Gastrocnemius medialis (tissue), 4 donors: Measurements from ENCODE around the gene RARG. TPM values are rescaled to one million over a fixed set of nuclear protein-coding genes. Genes with fewer than 3 reads are reported as not detected.

ENCODE experiments used
- ATAC-seq, 2 donors: fragments of 150-250 bp; one replicate each; pipeline ENCODE4 v1.9.1; 2016
- DNase-seq, 2 donors: peaks; one replicate each; pipeline ENCODE4 v3.0.0-alpha.2; 2019
- H3K27ac ChIP-seq, 4 donors: fragments of 200-600 bp; sonication (generic); 1 replicate in 1 of 4; 2 replicates in 3 of 4; pipeline ENCODE4 v1.5.1; 2016 to 2018; ENCODE audit warnings: mild to moderate bottlenecking in 2 of 4, moderate library complexity in 1 of 4
- H3K27me3 ChIP-seq, 3 donors: fragments of 200-600 bp; sonication (generic) in 2 of 3; 1 replicate in 1 of 3; 2 replicates in 2 of 3; pipeline versions ENCODE4 v1.5.1 to v1.6.0; 2016 to 2019; ENCODE audit warnings: mild to moderate bottlenecking in 1 of 3, moderate library complexity in 1 of 3
- H3K36me3 ChIP-seq, 2 donors: fragments of 200-600 bp; sonication (generic) in 1 of 2; one replicate each; pipeline ENCODE4 v1.5.1; 2017 to 2018
- H3K4me1 ChIP-seq, 2 donors: fragments of 200-600 bp; sonication (generic) in 1 of 2; one replicate each; pipeline ENCODE4 v1.5.1; 2016 to 2017; ENCODE audit warnings: mild to moderate bottlenecking in 2 of 2
- H3K4me3 ChIP-seq, 4 donors: fragments of 200-600 bp; sonication (generic) in 3 of 4; 1 replicate in 1 of 4; 2 replicates in 3 of 4; pipeline ENCODE4 v1.5.1; 2016 to 2019; ENCODE audit warnings: mild to moderate bottlenecking in 2 of 4
- H3K9me3 ChIP-seq, 3 donors: fragments of 200-600 bp; sonication (generic) in 2 of 3; 1 replicate in 1 of 3; 2 replicates in 2 of 3; pipeline ENCODE4 v1.5.1; 2016 to 2019
- CTCF ChIP-seq, 5 experiments: fragments of 450-650 bp in 3 of 5; fragments of 200-600 bp in 2 of 5; sonication (generic) in 2 of 5; IDR thresholded peaks in 4 of 5; conservative IDR thresholded peaks in 1 of 5; 1 replicate in 4 of 5; 2 replicates in 1 of 5; pipeline ENCODE4 v1.5.1; 2016 to 2019; ENCODE audit warnings: antibody characterized with exemption in 5 of 5, mild to moderate bottlenecking in 3 of 5, moderate library complexity in 3 of 5
- POLR2A ChIP-seq, 2 donors: fragments of 450-650 bp; IDR thresholded peaks; one replicate each; pipeline ENCODE4 v1.6.1; 2017; ENCODE audit warnings: antibody characterized with exemption in 2 of 2, mild to moderate bottlenecking in 2 of 2, moderate library complexity in 2 of 2
- in situ Hi-C, 4 donors: fragments of 200-750 bp; cut with MboI; loops; one replicate each; pipeline versions ENCODE4 v1.15.0 to v1.8.0; 2017; ENCODE audit warnings: low sequenced_read_pairs in 4 of 4
- intact Hi-C: fragments of 100-400 bp; cut with DNase I; formaldehyde crosslinking; loops from one replicate; pipeline ENCODE4 v1.15.1; 2023; ENCODE audit warnings: low total_unique reads
- total RNA-seq, 4 donors: library from RNA; depleted of rRNA; stranded (reverse); fragments of >200 nt; gene quantifications; one replicate each; pipeline versions ENCODE4 v1.1.0 to v1.2.3, GENCODE V29; 2016

RARG gene
- total RNA-seq, 4 donors from 2014 or later = 4.2 to 5.8 (median 4.9) TPM

GRCh38 chr12:53200458-53201176 is 31.4 kb downstream of the RARG start:
- Histone ChIP-seq H3K4me3 (no peak overlapping the region), H3K27me3 (peaks cover 0 to 5% (median 3%) of the 10 kb centered on the region in 3 donors), H3K27ac (no peak overlapping the region), H3K36me3 (no peaks in the 10 kb centered on the region), H3K4me1 (peaks cover 0 to 9% of the 10 kb centered on the region in 2 donors), H3K9me3 (no peaks in the 10 kb centered on the region)
- TF ChIP-seq POLR2A (IDR thresholded peaks at IDR 0.05) (no peak), CTCF (IDR thresholded peaks at IDR 0.05 in 4 of 5, conservative IDR thresholded peaks at IDR 0.05 in 1 of 5) (no peak)
- intact Hi-C loops = no loop called here
- in situ Hi-C loops = no loop called here
- DNase-seq (no peak), ATAC-seq (no peak)

GRCh38 chr12:53200107-53200457 is 31.9 kb downstream of the RARG start:
- ATAC-seq (no peak), DNase-seq (no peak)
- Histone ChIP-seq H3K4me1 (peaks cover 0 to 9% of the 10 kb centered on the region in 2 donors), H3K9me3 (no peaks in the 10 kb centered on the region), H3K27ac (no peak overlapping the region), H3K4me3 (no peak overlapping the region), H3K36me3 (no peaks in the 10 kb centered on the region), H3K27me3 (peaks cover 0 to 5% (median 3%) of the 10 kb centered on the region in 3 donors)
- in situ Hi-C loops = no loop called here
- TF ChIP-seq POLR2A (IDR thresholded peaks at IDR 0.05) (no peak), CTCF (IDR thresholded peaks at IDR 0.05 in 4 of 5, conservative IDR thresholded peaks at IDR 0.05 in 1 of 5) (no peak)
- intact Hi-C loops = no loop called here

GRCh38 chr12:53199700-53200099 is 32.3 kb downstream of the RARG start:
- DNase-seq (no peak), ATAC-seq (no peak)
- H3K4me3 ChIP-seq = no peak overlapping the region
- H3K4me1 ChIP-seq = peaks cover 0 to 9% of the 10 kb centered on the region in 2 donors
- H3K27me3 ChIP-seq = peaks cover 0 to 5% (median 3%) of the 10 kb centered on the region in 3 donors
- TF ChIP-seq POLR2A (IDR thresholded peaks at IDR 0.05) = no peak
- no peak for TF ChIP-seq CTCF (IDR thresholded peaks at IDR 0.05 in 4 of 5, conservative IDR thresholded peaks at IDR 0.05 in 1 of 5)
- in situ Hi-C loops = loop anchor here in 1 of 4 donors (25.0 kb wide), 1 partner anchor 137 kb away; the partner anchor contains the start of gene TNS2
- no peak overlapping the region for H3K27ac ChIP-seq
- no peaks in the 10 kb centered on the region for H3K9me3 ChIP-seq
- intact Hi-C loops = no loop called here
- H3K36me3 ChIP-seq = no peaks in the 10 kb centered on the region

- intact Hi-C loops = no loop called here
- DNase-seq = no peak
- H3K4me1 ChIP-seq = peaks cover 0 to 9% of the 10 kb centered on the region in 2 donors
- no peaks in the 10 kb centered on the region for H3K36me3 ChIP-seq
- H3K9me3 ChIP-seq = no peaks in the 10 kb centered on the region
- no peak overlapping the region for H3K27ac ChIP-seq
- in situ Hi-C loops = loop anchor here in 1 of 4 donors (25.0 kb wide), 1 partner anchor 136 kb away; the partner anchor contains the start of gene TNS2
- no peak for TF ChIP-seq CTCF (IDR thresholded peaks at IDR 0.05 in 4 of 5, conservative IDR thresholded peaks at IDR 0.05 in 1 of 5)
- no peak for TF ChIP-seq POLR2A (IDR thresholded peaks at IDR 0.05)
- H3K4me3 ChIP-seq = no peak overlapping the region
- no peak for ATAC-seq
- H3K27me3 ChIP-seq = peaks cover 0 to 5% (median 3%) of the 10 kb centered on the region in 3 donors
Observed at GRCh38 chr12:53198486-53199110, 33.4 kb downstream of the RARG start.
